MCF 10A (cell line): ENCODE measurements around the gene ITGA11. TPM values are rescaled to one million over a fixed set of nuclear protein-coding genes. Genes with fewer than 3 reads are reported as not detected.

ENCODE experiments used
- BruUV-seq: library from RNA; stranded (reverse); fragments of 400-500 nt; replicated peaks from 2 replicates; lab custom pipeline; 2021; lab: Mats Ljungman, UMichigan
- CTCF ChIA-PET: fragments of 300-600 bp; sonication (Branson Sonifier 250); formaldehyde crosslinking; extraction: SDS; loops from one replicate; lab custom pipeline; 2021; ENCODE audit warnings: antibody characterized with exemption, inconsistent platforms; lab: Yijun Ruan, JAX
- POLR2A ChIA-PET: fragments of 300-600, 350-650 bp; sonication (Branson Sonifier 250); formaldehyde crosslinking; extraction: SDS; loops from one replicate; lab custom pipeline; 2020; ENCODE audit warnings: antibody characterized with exemption, inconsistent platforms; lab: Yijun Ruan, JAX
- DNase-seq: peaks from one replicate; pipeline ENCODE4 v3.0.0-alpha.2; 2018; ENCODE audit not compliant: unreplicated experiment
- H3K27ac Mint-ChIP-seq: one replicate; pipeline ENCODE4 v1.8.0; 2022; ENCODE audit warnings: mild to moderate bottlenecking, low read depth, mixed read lengths; ENCODE audit not compliant: unreplicated experiment
- H3K27me3 Mint-ChIP-seq: one replicate; pipeline ENCODE4 v1.8.0; 2022; ENCODE audit warnings: mixed read lengths; ENCODE audit not compliant: insufficient read depth, unreplicated experiment
- H3K36me3 Mint-ChIP-seq: one replicate; pipeline ENCODE4 v1.8.0; 2022; ENCODE audit warnings: mild to moderate bottlenecking, moderate library complexity, mixed read lengths; ENCODE audit not compliant: insufficient read depth, unreplicated experiment
- H3K4me1 Mint-ChIP-seq: one replicate; pipeline ENCODE4 v1.8.0; 2022; ENCODE audit warnings: mixed read lengths; ENCODE audit not compliant: insufficient read depth, unreplicated experiment
- H3K4me3 Mint-ChIP-seq: one replicate; pipeline ENCODE4 v1.8.0; 2022; ENCODE audit warnings: mild to moderate bottlenecking, moderate library complexity, mixed read lengths; ENCODE audit not compliant: unreplicated experiment
- H3K9me3 Mint-ChIP-seq: one replicate; pipeline ENCODE4 v1.8.0; 2022; ENCODE audit warnings: mixed read lengths; ENCODE audit not compliant: unreplicated experiment
- CTCF ChIP-seq: fragments of 200-600 bp; IDR thresholded peaks from one replicate; pipeline ENCODE4 v1.8.0; 2022; ENCODE audit warnings: antibody characterized with exemption, mild to moderate bottlenecking; ENCODE audit not compliant: unreplicated experiment
- intact Hi-C: fragments of 100-400 bp; cut with micrococcal nuclease; formaldehyde crosslinking; loops from 2 replicates; pipeline ENCODE4 v1.14.1; 2022
- total RNA-seq: library from RNA; stranded (reverse); gene quantifications from 2 replicates; pipeline ENCODE4 v1.2.3, GENCODE V29; 2022

ITGA11 gene
- total RNA-seq, 1 experiment from 2014 or later: 0.19 TPM

- no peaks in the 10 kb centered on the region for H3K4me1 Mint-ChIP-seq
- H3K4me3 Mint-ChIP-seq: no peak overlapping the region
- peaks cover 5% of the 10 kb centered on the region for H3K36me3 Mint-ChIP-seq
- TF ChIP-seq CTCF: no peak
- H3K9me3 Mint-ChIP-seq: no peaks in the 10 kb centered on the region
- no peaks in the 10 kb centered on the region for H3K27me3 Mint-ChIP-seq
- H3K27ac Mint-ChIP-seq: no peak overlapping the region
- intact Hi-C loops: no loop called here
- no peak for DNase-seq
- POLR2A ChIA-PET: no interaction called here
- no TSS peak for BruUV-seq
- CTCF ChIA-PET: interaction anchor here (0.6 to 1.0 kb wide), 4 partner anchors 12 to 419 kb away, joined by 3 to 6 read pairs (median 4); no protein-coding TSS in a partner anchor
Observed at GRCh38 chr15:68318931-68319909, 112.7 kb downstream of the ITGA11 start.

GRCh38 chr15:68318008-68318835 is 113.7 kb downstream of the ITGA11 start:
- intact Hi-C loops: no loop called here
- CTCF ChIA-PET: interaction anchor here (0.7 kb wide), 1 partner anchor 34 kb away, joined by 3 read pairs; no protein-coding TSS in a partner anchor
- no peak overlapping the region for H3K4me3 Mint-ChIP-seq
- BruUV-seq: no TSS peak
- peaks cover 5% of the 10 kb centered on the region for H3K36me3 Mint-ChIP-seq
- POLR2A ChIA-PET: no interaction called here
- no peak for TF ChIP-seq CTCF
- H3K9me3 Mint-ChIP-seq: no peaks in the 10 kb centered on the region
- no peaks in the 10 kb centered on the region for H3K27me3 Mint-ChIP-seq
- H3K27ac Mint-ChIP-seq: no peak overlapping the region
- DNase-seq: no peak
- H3K4me1 Mint-ChIP-seq: no peaks in the 10 kb centered on the region

- H3K36me3 Mint-ChIP-seq: peaks cover 5% of the 10 kb centered on the region
- no peaks in the 10 kb centered on the region for H3K4me1 Mint-ChIP-seq
- H3K27me3 Mint-ChIP-seq: no peaks in the 10 kb centered on the region
- BruUV-seq: no TSS peak
- no peaks in the 10 kb centered on the region for H3K9me3 Mint-ChIP-seq
- intact Hi-C loops: no loop called here
- POLR2A ChIA-PET: no interaction called here
- CTCF ChIA-PET: interaction anchor here (0.6 kb wide), 1 partner anchor 357 kb away, joined by 3 read pairs; no protein-coding TSS in a partner anchor
- no peak for TF ChIP-seq CTCF
- H3K4me3 Mint-ChIP-seq: no peak overlapping the region
- DNase-seq: no peak
- no peak overlapping the region for H3K27ac Mint-ChIP-seq
Observed at GRCh38 chr15:68317281-68318007, 114.5 kb downstream of the ITGA11 start.
